ENCODE data around the gene DBN1.

The DBN1 gene

GRCh38 chr5:177449140-177450061 lies 24.0 kb downstream of the DBN1 start:
- no peaks in the 10 kb centered on the region for H3K9me3 ChIP-seq (replicated peaks in 1 of 11)
- H3K27ac ChIP-seq, result peak overlapping the region in 7 of 11 experiments; percentile 10 to 92 (median 88); a peak in 14 of 22 replicates
- H3K36me3 ChIP-seq, result no peaks in the 10 kb centered on the region; a peak in 1 of 22 replicates
- peaks cover 0 to 76% (median 43%) of the 10 kb centered on the region in 11 experiments; a peak in 18 of 22 replicates for H4K20me1 ChIP-seq
- H3K4me3 ChIP-seq, result peak overlapping the region in 2 of 10 experiments; percentile 18 to 74; a peak in 1 of 20 replicates
- H3K4me2 ChIP-seq, result peak overlapping the region; percentile 86 to 100 (median 97)
- TF ChIP-seq Cebpa-rat (IDR thresholded peaks at IDR 0.05), result no peak
- H3K27me3 ChIP-seq, result 0 out of 22 replicates have a peak, but pooled peaks cover 0 to 9% (median 0%) of the 10 kb centered on the region in 11 experiments
- peak overlapping the region in 9 of 11 experiments; percentile 11 to 93 (median 89); a peak in 16 of 22 replicates for H3K9ac ChIP-seq
- H3K4me1 ChIP-seq, result peaks cover 56 to 88% (median 84%) of the 10 kb centered on the region in 10 experiments

DNA sequence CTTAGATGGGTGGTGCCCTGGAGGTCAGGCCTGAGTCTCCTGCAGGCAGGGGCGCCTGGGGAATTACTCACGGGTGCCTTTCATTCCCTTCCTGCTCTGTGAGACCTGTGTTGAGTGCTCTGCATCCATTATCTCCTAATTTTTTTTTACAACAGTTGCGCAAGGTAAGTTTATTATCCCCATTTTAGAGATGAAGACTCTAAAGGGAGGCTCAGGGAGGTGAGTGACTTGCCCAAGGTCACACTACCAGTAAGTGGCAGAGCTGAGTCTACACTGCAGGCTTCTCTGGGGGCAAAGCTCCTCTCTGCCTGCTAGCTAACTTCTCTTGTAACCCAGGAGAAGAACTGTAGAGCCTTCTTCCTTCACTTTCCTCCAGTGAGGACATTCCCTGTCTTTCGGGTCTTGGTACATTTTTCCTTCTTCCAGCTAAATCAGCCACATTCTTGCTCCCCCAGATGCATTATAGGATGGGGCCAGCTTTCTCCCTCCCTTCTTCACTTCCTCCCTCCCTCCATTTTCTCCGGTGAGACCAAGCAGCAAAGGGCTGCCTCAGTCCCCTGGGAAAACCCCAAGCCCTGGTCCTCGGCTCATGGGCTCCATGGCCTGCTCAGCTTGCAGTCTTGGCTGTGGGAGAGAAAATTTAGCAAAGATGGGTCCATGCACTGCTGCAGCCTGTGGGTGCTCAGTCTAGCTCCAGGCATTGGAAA lies 25.0 kb downstream of the DBN1 start:
- Histone ChIP-seq H4K20me1 (peaks cover 3 to 77% (median 44%) of the 10 kb centered on the region in 11 experiments; a peak in 20 of 22 replicates), H3K27ac (peak overlapping the region in 9 of 11 experiments; percentile 66 to 92 (median 87); a peak in 18 of 22 replicates), H3K36me3 (peaks cover 0 to 8% (median 5%) of the 10 kb centered on the region in 11 experiments; a peak in 14 of 22 replicates), H3K4me2 (peak overlapping the region; percentile 86 to 100 (median 97)), H3K9me3 (replicated peaks in 1 of 11) (no peaks in the 10 kb centered on the region), H3K4me1 (peaks cover 53 to 89% (median 85%) of the 10 kb centered on the region in 10 experiments), H3K4me3 (peak overlapping the region in 8 of 10 experiments; percentile 34 to 78 (median 70); a peak in 15 of 20 replicates), H3K9ac (peak overlapping the region in 10 of 11 experiments; percentile 50 to 93 (median 88); a peak in 18 of 22 replicates), H3K27me3 (0 out of 22 replicates have a peak, but pooled peaks cover 0 to 5% (median 0%) of the 10 kb centered on the region in 11 experiments)
- peak in 7 of 11 experiments; percentile 24 to 78 (median 36); a peak in 7 of 22 replicates for TF ChIP-seq Cebpa-rat (IDR thresholded peaks at IDR 0.05)

DNA sequence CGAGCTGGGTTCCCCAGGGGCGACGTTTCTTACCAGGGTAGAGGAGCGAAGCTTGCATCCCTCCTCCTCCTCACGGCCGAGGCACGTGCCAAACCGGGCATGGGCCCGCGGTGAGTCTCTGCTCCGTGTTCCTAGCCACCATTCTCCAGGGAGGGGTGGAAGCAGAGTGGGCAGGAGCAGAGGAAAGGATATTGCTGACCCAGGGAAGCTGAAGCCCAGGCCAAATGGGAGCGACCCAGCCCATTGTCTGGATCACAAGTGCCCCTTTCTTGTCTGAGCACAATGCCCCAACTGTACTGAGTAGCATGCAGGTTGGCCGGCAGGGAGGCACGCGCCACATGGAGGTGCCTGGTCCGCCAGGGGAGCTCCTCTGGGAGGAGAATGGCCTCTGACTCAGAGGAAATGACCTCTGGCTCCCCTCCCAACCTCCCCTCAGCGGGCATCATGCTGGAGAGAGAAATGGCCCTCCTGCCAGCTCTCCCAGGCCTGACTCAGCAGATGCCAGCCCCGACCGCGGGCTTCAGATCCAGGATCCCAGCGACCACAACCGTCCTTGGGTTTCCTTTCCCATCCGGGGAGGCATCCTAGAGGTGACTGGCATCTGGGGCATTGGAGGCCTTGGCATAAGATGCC lies 25.7 kb downstream of the DBN1 start:
- Histone ChIP-seq H3K27me3 (no peaks in the 10 kb centered on the region), H3K4me2 (peak overlapping the region; percentile 86 to 100 (median 97)), H3K27ac (peak overlapping the region in 9 of 11 experiments; percentile 66 to 92 (median 87); a peak in 18 of 22 replicates), H4K20me1 (peaks cover 10 to 77% (median 44%) of the 10 kb centered on the region in 11 experiments; a peak in 20 of 22 replicates), H3K36me3 (peaks cover 4 to 15% (median 12%) of the 10 kb centered on the region in 11 experiments; a peak in 20 of 22 replicates), H3K4me1 (peaks cover 50 to 89% (median 83%) of the 10 kb centered on the region in 10 experiments), H3K4me3 (peak overlapping the region in 9 of 10 experiments; percentile 34 to 78 (median 68); a peak in 17 of 20 replicates), H3K9me3 (replicated peaks in 1 of 11) (no peaks in the 10 kb centered on the region), H3K9ac (peak overlapping the region in 10 of 11 experiments; percentile 50 to 93 (median 88); a peak in 19 of 22 replicates)
- TF ChIP-seq Cebpa-rat (IDR thresholded peaks at IDR 0.05), result no peak; a peak in 1 of 22 replicates

- Histone ChIP-seq H3K9me3 (replicated peaks in 1 of 11) (no peaks in the 10 kb centered on the region), H3K36me3 (peaks cover 10 to 20% (median 18%) of the 10 kb centered on the region in 11 experiments; a peak in 21 of 22 replicates), H3K4me1 (peaks cover 50 to 84% (median 78%) of the 10 kb centered on the region in 10 experiments), H3K4me3 (peak overlapping the region; percentile 63 to 78 (median 72)), H3K4me2 (peak overlapping the region; percentile 86 to 100 (median 97)), H3K9ac (peak overlapping the region; percentile 78 to 93 (median 87)), H3K27me3 (no peaks in the 10 kb centered on the region), H3K27ac (peak overlapping the region; percentile 14 to 92 (median 87); a peak in 20 of 22 replicates), H4K20me1 (peaks cover 16 to 78% (median 44%) of the 10 kb centered on the region in 11 experiments; a peak in 20 of 22 replicates)
- TF ChIP-seq Cebpa-rat (IDR thresholded peaks at IDR 0.05), result no peak
Observed at GRCh38 chr5:177447066-177447610, 26.3 kb downstream of the DBN1 start.

- peak within 1 kb of the TSS; percentile 63 to 78 (median 72) for H3K4me3 ChIP-seq
- no peak for TF ChIP-seq Cebpa-rat (IDR thresholded peaks at IDR 0.05)
- peaks cover 50 to 78% (median 72%) of the 10 kb centered on the region in 10 experiments for H3K4me1 ChIP-seq
- H3K4me2 ChIP-seq, result peak within 1 kb of the TSS; percentile 86 to 100 (median 97)
- H3K36me3 ChIP-seq, result peaks cover 17 to 27% (median 25%) of the 10 kb centered on the region in 11 experiments
- H3K27me3 ChIP-seq, result no peaks in the 10 kb centered on the region
- H3K27ac ChIP-seq, result peak within 1 kb of the TSS; percentile 14 to 92 (median 87); a peak in 20 of 22 replicates
- peaks cover 17 to 85% (median 49%) of the 10 kb centered on the region in 11 experiments; a peak in 20 of 22 replicates for H4K20me1 ChIP-seq
- H3K9ac ChIP-seq, result peak within 1 kb of the TSS; percentile 78 to 93 (median 87)
- H3K9me3 ChIP-seq (replicated peaks in 1 of 11), result no peaks in the 10 kb centered on the region
Observed at GRCh38 chr5:177446200-177447065, 27.0 kb downstream of the DBN1 start, which contains the start of gene PRR7. PRR7 (plus strand) TSS chr5:177446814; CDS start chr5:177455068, 8,254 bp downstream.

GRCh38 chr5:177445917-177446199 lies 27.6 kb downstream of the DBN1 start:
- Histone ChIP-seq H3K4me3 (peak overlapping the region; percentile 63 to 78 (median 72)), H3K4me1 (peaks cover 50 to 78% (median 71%) of the 10 kb centered on the region in 10 experiments), H3K9ac (peak overlapping the region in 10 of 11 experiments; percentile 78 to 93 (median 88); a peak in 21 of 22 replicates), H3K4me2 (peak overlapping the region; percentile 86 to 100 (median 97)), H3K36me3 (peaks cover 23 to 33% (median 31%) of the 10 kb centered on the region in 11 experiments), H3K9me3 (replicated peaks in 1 of 11) (no peaks in the 10 kb centered on the region), H3K27me3 (no peaks in the 10 kb centered on the region), H3K27ac (peak overlapping the region in 9 of 11 experiments; percentile 84 to 92 (median 87); a peak in 19 of 22 replicates), H4K20me1 (peaks cover 15 to 88% (median 53%) of the 10 kb centered on the region in 11 experiments; a peak in 20 of 22 replicates)
- TF ChIP-seq Cebpa-rat (IDR thresholded peaks at IDR 0.05), result no peak
